IMR-90 (cell line): ENCODE measurements around the gene TBP. TPM values are rescaled to one million over a fixed set of nuclear protein-coding genes. Genes with fewer than 3 reads are reported as not detected.

Experiments used
- ATAC-seq: fragments of 200-7000 bp; cut with Tn5 transposase; 2 replicates; pipeline ENCODE4 v1.9.1; 2020; ENCODE audit warnings: low read depth, mild to moderate bottlenecking, moderate library complexity
- BruUV-seq: library from RNA; stranded (reverse); fragments of 400-500 nt; replicated peaks from 2 replicates; lab custom pipeline; 2021; lab: Mats Ljungman, UMichigan
- CTCF ChIA-PET: fragments of 300-600 bp; formaldehyde crosslinking; extraction: SDS; loops from one replicate; lab custom pipeline; 2021; ENCODE audit warnings: antibody characterized with exemption; lab: Yijun Ruan, JAX
- POLR2A ChIA-PET: fragments of 300-600 bp; sonication (Branson Sonifier 250); formaldehyde crosslinking; loops from one replicate; lab custom pipeline; 2022; ENCODE audit warnings: antibody characterized with exemption; ENCODE audit not compliant: unreplicated experiment; lab: Charles Lee
- DNase-seq: peaks from one replicate; pipeline ENCODE4 v3.0.0; 2013
- H2AFZ ChIP-seq: replicated peaks from 2 replicates; pipeline ENCODE3; 2013; ENCODE audit warnings: low read length, mild to moderate bottlenecking; ENCODE audit not compliant: poor library complexity
- H2AK5ac ChIP-seq: 2 replicates; pipeline ENCODE4 v1.6.1; 2013; ENCODE audit warnings: low read depth, low read length, inconsistent platforms
- H2AK9ac ChIP-seq: replicated peaks from 2 replicates; pipeline ENCODE3; 2013; ENCODE audit warnings: mild to moderate bottlenecking, low read depth, low read length, moderate library complexity; ENCODE audit not compliant: poor library complexity
- H2BK120ac ChIP-seq: 2 replicates; pipeline ENCODE4 v1.6.1; 2013; ENCODE audit warnings: low read depth, low read length, inconsistent platforms
- H2BK15ac ChIP-seq: 3 replicates; pipeline ENCODE4 v1.6.1; 2013; ENCODE audit warnings: low read depth, low read length, inconsistent platforms
- H2BK20ac ChIP-seq: 2 replicates; pipeline ENCODE4 v1.6.1; 2013; ENCODE audit warnings: low read depth, mild to moderate bottlenecking, inconsistent platforms, low read length, moderate library complexity
- H2BK5ac ChIP-seq: 2 replicates; pipeline ENCODE4 v1.6.1; 2013; ENCODE audit warnings: mild to moderate bottlenecking, low read depth, low read length, inconsistent platforms; ENCODE audit not compliant: poor library complexity, severe bottlenecking
- H3K14ac ChIP-seq: replicated peaks from 2 replicates; pipeline ENCODE4 v1.6.1; 2013; ENCODE audit warnings: low read depth, low read length, inconsistent platforms
- H3K18ac ChIP-seq: 2 replicates; pipeline ENCODE4 v1.6.1; 2013; ENCODE audit warnings: low read depth, low read length, control low read depth
- H3K23ac ChIP-seq: 2 replicates; pipeline ENCODE4 v1.6.1; 2013; ENCODE audit warnings: low read depth, low read length, inconsistent platforms
- H3K27ac ChIP-seq: 2 replicates; pipeline ENCODE4 v1.5.1; 2013; ENCODE audit warnings: mild to moderate bottlenecking, control low read depth, low read length; ENCODE audit not compliant: insufficient read depth
- H3K27me3 ChIP-seq: 2 replicates; pipeline ENCODE4 v1.6.1; 2013; ENCODE audit warnings: low read length; ENCODE audit not compliant: control insufficient read depth, insufficient read depth
- H3K36me3 ChIP-seq: 2 replicates; pipeline ENCODE4 v1.6.1; 2013; ENCODE audit warnings: low read length, mixed read lengths; ENCODE audit not compliant: control insufficient read depth, insufficient read depth
- H3K4ac ChIP-seq: 2 replicates; pipeline ENCODE4 v1.6.1; 2013; ENCODE audit warnings: low read depth, low read length, inconsistent platforms
- H3K4me1 ChIP-seq: 2 replicates; pipeline ENCODE4 v1.6.1; 2013; ENCODE audit warnings: low read length, mixed read lengths; ENCODE audit not compliant: control insufficient read depth, insufficient read depth
- H3K4me2 ChIP-seq: 2 replicates; pipeline ENCODE4 v1.6.1; 2013; ENCODE audit warnings: low read depth, mild to moderate bottlenecking, control low read depth, low read length, moderate library complexity
- H3K4me3 ChIP-seq: 2 replicates; pipeline ENCODE4 v1.5.1; 2013; ENCODE audit warnings: low read depth, mild to moderate bottlenecking, control low read depth, low read length, moderate library complexity; ENCODE audit not compliant: insufficient read depth
- H3K56ac ChIP-seq: 2 replicates; pipeline ENCODE4 v1.6.1; 2013; ENCODE audit warnings: low read length, inconsistent platforms; ENCODE audit not compliant: insufficient read depth; ENCODE audit errors: extremely low read depth
- H3K79me1 ChIP-seq, 2 experiments: 2 replicates each; pipeline ENCODE4 v1.6.1; 2013; ENCODE audit warnings: low read length in 2 of 2, inconsistent platforms in 1 of 2, low read depth in 1 of 2
- H3K9ac ChIP-seq: 2 replicates; pipeline ENCODE4 v1.6.1; 2013; ENCODE audit warnings: low read depth, low read length, control low read depth
- H3K9me1 ChIP-seq: 2 replicates; pipeline ENCODE4 v1.6.1; 2013; ENCODE audit warnings: low read length, inconsistent platforms; ENCODE audit not compliant: insufficient read depth
- H3K9me3 ChIP-seq: 2 replicates; pipeline ENCODE4 v1.6.1; 2013; ENCODE audit warnings: low read length; ENCODE audit not compliant: control insufficient read depth, insufficient read depth
- H4K20me1 ChIP-seq: 2 replicates; pipeline ENCODE4 v1.6.1; 2013; ENCODE audit warnings: low read length, inconsistent platforms; ENCODE audit not compliant: insufficient read depth
- H4K5ac ChIP-seq: 2 replicates; pipeline ENCODE4 v1.6.1; 2013; ENCODE audit warnings: mild to moderate bottlenecking, low read depth, low read length, control low read depth
- H4K8ac ChIP-seq, 2 experiments: 2 replicates each; pipeline ENCODE4 v1.6.1; 2013; ENCODE audit warnings: low read depth in 2 of 2, low read length in 2 of 2, control low read depth in 1 of 2, inconsistent platforms in 1 of 2
- H4K91ac ChIP-seq: 2 replicates; pipeline ENCODE4 v1.6.1; 2013; ENCODE audit warnings: low read depth, low read length, inconsistent platforms; ENCODE audit not compliant: insufficient read depth
- RAD21 ChIP-seq: IDR thresholded peaks from 2 replicates; pipeline ENCODE4 v1.6.1; 2012; ENCODE audit warnings: low read length, improper control_type of control experiment
- RFX5 ChIP-seq: IDR thresholded peaks from 2 replicates; pipeline ENCODE4 v1.8.0; 2012; ENCODE audit warnings: low read depth, mild to moderate bottlenecking, low read length, moderate library complexity
- WGBS, 2 experiments: methylation state at CpG; one replicate each; pipeline versions ENCODE4 v1.1.5 to v1.1.7; 2013; ENCODE audit warnings: missing lambda C conversion rate in 2 of 2; ENCODE audit not compliant: insufficient read length in 1 of 2; ENCODE audit errors: extremely low coverage in 2 of 2; 5-methylcytosine and 5-hydroxymethylcytosine counted together
- dilution Hi-C: fragments of 300-500 bp; cut with HindIII; formaldehyde crosslinking; loops from one replicate; pipeline ENCODE4 v1.14.3; 2018; ENCODE audit warnings: low sequenced_read_pairs; ENCODE audit not compliant: unreplicated experiment
- in situ Hi-C: fragments of 300-500 bp; cut with MboI; formaldehyde crosslinking; loops from 3 replicates; pipeline ENCODE4 v1.14.3; 2019; ENCODE audit warnings: low sequenced_read_pairs, inconsistent platforms, mixed read lengths
- intact Hi-C: fragments of 100-400 bp; cut with micrococcal nuclease; formaldehyde crosslinking; loops from 2 replicates; pipeline ENCODE4 v1.10.0; 2022
- polyA plus RNA-seq, 3 experiments: library from polyadenylated mRNA; depleted of rRNA; stranded (reverse); fragments of >200 nt; gene quantifications; 2 replicates each; pipeline ENCODE4 v1.2.3, GENCODE V29; 2012; ENCODE audit warnings: low replicate concordance in 1 of 3
- total RNA-seq: library from RNA; depleted of rRNA; stranded (reverse); fragments of >200 nt; gene quantifications from 2 replicates; pipeline ENCODE4 v1.2.3, GENCODE V29; 2012
- TF ChIP-seq, protein P1 (sequence below): conservative IDR thresholded peaks from 2 replicates; pipeline ENCODE4 v1.5.1; 2012; ENCODE audit warnings: mild to moderate bottlenecking, low read depth, low read length, improper control_type of control experiment

TBP gene
- total and polyA plus RNA-seq, 2 of the 4 experiments (the other 2 are of a cell fraction) = 8.8 to 12.5 TPM

DNA sequence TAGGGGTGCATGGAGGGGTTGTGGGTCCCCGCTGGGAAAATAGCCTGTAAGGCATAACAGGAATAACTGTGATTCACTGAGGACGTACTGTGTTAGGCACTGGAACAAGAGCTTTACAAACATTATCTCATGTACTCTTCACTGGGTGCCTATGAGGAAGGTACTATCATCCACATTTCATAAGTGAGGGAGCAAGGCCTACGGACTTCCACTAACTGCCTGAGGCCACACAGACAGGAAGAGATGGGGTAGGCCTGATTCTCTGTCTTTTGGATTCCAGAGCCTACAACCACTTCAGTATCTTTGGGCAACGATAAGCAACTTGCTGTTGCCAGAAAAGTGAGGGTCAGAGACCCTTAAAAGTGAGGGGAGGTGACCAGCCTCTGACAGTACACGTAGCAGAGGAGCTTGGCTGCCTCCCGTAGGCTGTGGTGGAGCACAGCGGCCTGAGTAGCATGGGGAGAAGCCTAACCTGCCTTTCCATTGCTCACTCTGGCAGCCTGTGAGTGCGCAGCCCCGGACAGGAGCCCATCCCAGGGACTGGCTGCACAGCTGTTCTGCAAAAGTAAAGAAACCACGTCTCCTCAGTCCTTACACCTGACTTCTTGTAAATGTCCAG lies 31.5 kb upstream of the TBP start:
- no peaks in the 10 kb centered on the region for H3K9me1 ChIP-seq
- WGBS, 2 experiments = 40% methylated on average over 1 of the region's 10 CpGs; no CpG with 5 or more reads in 1 of the 2 experiments
- ATAC-seq (peak; percentile 75), DNase-seq (peak; percentile 24)
- ChIA-PET POLR2A (no interaction called here), CTCF (interaction anchor here (1.5 kb wide), 1 partner anchor 733 kb away, joined by 5 read pairs; no protein-coding TSS in a partner anchor)
- no peak overlapping the region for H2AK5ac ChIP-seq
- BruUV-seq = no TSS peak
- H4K5ac ChIP-seq = no peak overlapping the region
- no peak overlapping the region for H3K4me3 ChIP-seq
- H2AK9ac ChIP-seq = no peak overlapping the region
- no peak overlapping the region for H3K18ac ChIP-seq
- no peaks in the 10 kb centered on the region for H4K20me1 ChIP-seq
- no peaks in the 10 kb centered on the region for H3K36me3 ChIP-seq
- no peak overlapping the region for H3K14ac ChIP-seq
- intact Hi-C loops (loop anchor here (10.0 kb wide), 1 partner anchor 998 kb away; no protein-coding TSS in a partner anchor), dilution Hi-C loops (no loop called here), in situ Hi-C loops (no loop called here)
- H3K56ac ChIP-seq = no peak overlapping the region
- H3K27ac ChIP-seq = no peak overlapping the region
- H2AFZ ChIP-seq = no peak overlapping the region
- no peak overlapping the region for H2BK20ac ChIP-seq
- no peak overlapping the region for H2BK5ac ChIP-seq
- no peaks in the 10 kb centered on the region for H3K27me3 ChIP-seq
- H3K4me2 ChIP-seq = no peak overlapping the region
- H2BK120ac ChIP-seq = no peak overlapping the region
- no peaks in the 10 kb centered on the region for H3K79me1 ChIP-seq
- no peak overlapping the region for H3K23ac ChIP-seq
- no peaks in the 10 kb centered on the region for H3K4me1 ChIP-seq
- H3K9me3 ChIP-seq = no peaks in the 10 kb centered on the region
- no peak overlapping the region for H2BK15ac ChIP-seq
- no peak overlapping the region for H3K4ac ChIP-seq
- TF ChIP-seq RAD21 (peak; percentile 42), RFX5 (no peak)
- TF ChIP-seq, protein P1, sequence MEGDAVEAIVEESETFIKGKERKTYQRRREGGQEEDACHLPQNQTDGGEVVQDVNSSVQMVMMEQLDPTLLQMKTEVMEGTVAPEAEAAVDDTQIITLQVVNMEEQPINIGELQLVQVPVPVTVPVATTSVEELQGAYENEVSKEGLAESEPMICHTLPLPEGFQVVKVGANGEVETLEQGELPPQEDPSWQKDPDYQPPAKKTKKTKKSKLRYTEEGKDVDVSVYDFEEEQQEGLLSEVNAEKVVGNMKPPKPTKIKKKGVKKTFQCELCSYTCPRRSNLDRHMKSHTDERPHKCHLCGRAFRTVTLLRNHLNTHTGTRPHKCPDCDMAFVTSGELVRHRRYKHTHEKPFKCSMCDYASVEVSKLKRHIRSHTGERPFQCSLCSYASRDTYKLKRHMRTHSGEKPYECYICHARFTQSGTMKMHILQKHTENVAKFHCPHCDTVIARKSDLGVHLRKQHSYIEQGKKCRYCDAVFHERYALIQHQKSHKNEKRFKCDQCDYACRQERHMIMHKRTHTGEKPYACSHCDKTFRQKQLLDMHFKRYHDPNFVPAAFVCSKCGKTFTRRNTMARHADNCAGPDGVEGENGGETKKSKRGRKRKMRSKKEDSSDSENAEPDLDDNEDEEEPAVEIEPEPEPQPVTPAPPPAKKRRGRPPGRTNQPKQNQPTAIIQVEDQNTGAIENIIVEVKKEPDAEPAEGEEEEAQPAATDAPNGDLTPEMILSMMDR = peak; percentile 42
- no peak overlapping the region for H4K91ac ChIP-seq
- H3K9ac ChIP-seq = no peak overlapping the region
- H4K8ac ChIP-seq = no peak overlapping the region
